Measurements from ENCODE around the gene SEC16A.

Gene SEC16A

DNA sequence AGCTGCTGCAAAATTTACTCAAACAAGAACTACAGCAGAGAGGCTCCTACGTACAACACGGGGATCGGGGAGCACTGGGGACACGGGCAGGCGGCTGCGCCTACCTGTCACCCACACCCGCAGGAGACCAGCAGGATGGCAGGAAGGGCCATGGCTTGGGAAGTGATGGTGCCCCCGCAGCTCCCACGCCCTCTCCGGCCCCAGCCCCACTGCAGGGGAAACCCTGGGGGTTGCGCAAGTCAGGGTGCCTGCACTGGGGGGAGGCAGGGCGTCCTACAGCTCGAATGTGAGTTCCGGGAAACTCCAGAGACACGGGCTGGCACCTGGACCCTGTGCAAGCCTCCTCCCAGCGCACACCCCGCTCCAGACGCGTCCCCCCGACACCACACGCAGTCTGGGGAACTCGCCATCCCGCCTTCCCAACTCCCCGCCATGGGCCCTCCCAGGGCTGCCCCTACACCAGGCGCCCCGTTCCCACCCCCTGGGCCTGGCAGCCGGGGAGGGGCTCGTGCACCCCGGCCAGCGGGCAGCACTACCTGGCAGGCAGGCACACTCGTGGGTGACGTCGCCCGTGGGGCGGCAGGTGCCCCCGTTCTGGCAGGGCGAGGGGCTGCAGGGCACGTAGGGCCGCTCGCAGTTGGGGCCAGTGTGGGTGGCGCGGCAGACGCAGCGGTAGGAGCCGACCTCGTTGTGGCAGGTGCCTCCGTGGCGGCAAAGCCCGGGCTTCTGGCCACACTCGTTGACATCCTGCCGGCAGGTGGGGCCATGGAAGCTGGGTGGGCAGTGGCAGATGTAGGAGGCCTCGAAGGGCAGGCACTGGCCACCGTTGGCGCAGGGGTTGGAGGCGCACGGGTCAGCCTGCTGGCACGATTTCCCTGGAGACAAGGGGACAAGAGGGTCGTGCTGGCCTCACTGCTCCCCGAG lies 39.7 kb upstream of the SEC16A start:
- TF ChIP-seq GATA3 (IDR thresholded peaks at IDR 0.05; ENCODE audit: low read depth, low read length) (no peak), GATA2 (IDR thresholded peaks at IDR 0.05; ENCODE audit: low read depth, low read length) (no peak)

DNA sequence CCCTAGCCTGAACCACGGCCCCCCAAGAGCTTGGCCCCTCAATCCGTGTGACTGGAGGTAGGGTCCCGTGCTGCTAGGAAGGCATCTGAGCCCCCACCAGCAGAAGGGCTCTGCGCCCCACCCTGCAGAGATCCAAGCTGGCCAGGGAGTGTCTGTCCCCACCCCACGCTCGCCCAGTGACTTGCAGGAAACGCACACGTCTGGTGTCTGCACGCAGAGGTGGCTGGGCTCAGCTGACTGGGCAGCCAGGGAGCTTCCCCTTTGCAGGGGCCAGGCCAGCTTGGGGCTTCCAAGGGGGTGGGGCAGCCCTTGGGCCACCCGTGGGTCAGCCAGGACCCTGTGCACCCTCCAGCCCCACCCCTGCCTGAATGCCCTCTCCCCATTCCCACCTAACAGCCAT lies 38.7 kb upstream of the SEC16A start:
- no peak for TF ChIP-seq GATA3 (IDR thresholded peaks at IDR 0.05; ENCODE audit: low read depth, low read length)

DNA sequence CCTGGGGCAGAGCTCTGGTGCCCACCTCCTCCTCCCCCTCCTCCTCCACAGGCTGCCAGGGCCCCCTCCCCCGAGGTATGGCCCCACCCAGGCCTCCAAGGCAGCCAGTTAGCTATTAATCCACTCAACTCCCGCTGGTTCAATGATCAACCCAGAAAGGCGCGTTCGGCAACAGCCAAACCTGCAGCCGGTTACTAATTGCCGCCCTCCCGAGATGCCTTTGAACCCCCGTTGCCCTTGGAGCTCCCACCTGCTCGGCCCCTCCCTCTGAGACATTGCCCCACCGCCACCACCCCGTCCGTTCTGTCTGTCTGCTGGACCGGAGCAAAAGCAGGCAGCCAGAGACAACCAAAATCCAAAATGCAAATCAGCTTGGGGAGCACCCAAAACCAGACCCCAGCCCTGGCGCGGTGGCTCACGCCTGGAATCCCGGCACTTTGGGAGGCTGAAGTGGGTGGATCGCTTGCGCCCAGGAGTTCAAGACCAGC lies 37.3 kb upstream of the SEC16A start:
- TF ChIP-seq GATA2 (IDR thresholded peaks at IDR 0.05; ENCODE audit: low read depth, low read length), result no peak

DNA sequence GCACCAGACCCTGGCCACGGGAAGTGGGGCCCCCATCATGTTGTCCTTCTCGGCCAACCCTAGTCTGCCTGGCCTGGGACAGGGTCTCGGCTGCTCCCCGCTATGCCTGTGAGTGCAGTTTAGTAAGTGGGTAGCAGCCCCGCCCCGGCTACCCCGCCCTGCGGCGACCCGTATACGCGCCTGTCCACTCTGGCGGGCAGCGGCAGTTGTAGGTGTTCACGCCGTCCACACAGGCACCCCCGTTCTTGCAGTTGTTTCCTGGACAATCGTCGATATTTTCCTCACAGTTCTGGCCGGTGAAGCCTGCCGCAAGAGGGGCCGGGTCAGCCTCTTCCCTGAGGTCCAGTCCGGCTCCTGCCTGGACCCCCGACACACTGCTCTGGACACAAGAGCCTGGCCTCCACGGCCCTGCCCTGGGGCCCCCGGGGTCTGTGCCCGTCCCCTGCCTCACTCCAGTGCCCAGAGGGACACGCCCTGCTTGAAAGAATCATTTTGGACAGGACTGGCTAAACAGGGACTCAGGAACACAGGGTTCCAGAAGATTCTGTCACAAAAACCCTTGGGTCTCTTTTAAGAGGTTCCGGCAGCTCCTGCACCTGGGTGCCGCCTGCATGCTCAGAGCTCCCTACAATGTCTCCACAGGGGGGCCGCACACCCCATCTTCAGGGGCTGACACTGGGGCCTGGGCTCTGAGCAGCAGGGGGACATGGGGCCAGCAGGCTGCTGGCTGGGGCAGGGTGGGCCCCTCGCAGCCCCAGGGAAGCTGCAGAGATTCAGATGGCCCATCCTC lies 36.6 kb upstream of the SEC16A start:
- no peak for TF ChIP-seq GATA2 (IDR thresholded peaks at IDR 0.05; ENCODE audit: low read depth, low read length)
- no peak for TF ChIP-seq GATA3 (IDR thresholded peaks at IDR 0.05; ENCODE audit: low read depth, low read length)

DNA sequence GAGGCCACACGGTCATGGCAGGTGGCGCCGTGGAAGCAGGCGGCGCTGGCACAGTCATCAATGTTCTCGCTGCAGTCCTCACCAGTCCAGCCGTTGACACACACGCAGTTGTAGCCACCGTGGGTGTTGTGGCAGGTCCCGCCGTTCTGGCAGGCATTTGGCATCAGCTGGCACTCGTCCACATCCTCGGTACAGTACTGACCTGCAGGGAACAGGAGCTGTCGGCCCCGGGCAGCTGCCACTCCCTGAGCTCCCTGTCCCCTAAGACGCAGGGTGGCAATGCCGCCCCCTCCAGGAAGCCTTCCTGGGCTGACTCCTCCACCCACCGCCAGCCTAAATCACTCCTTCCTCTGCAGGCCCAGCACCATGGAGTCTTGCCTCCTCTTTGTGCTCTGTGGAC lies 35.8 kb upstream of the SEC16A start:
- no peak for TF ChIP-seq GATA3 (IDR thresholded peaks at IDR 0.05; ENCODE audit: low read depth, low read length)
- no peak for TF ChIP-seq GATA2 (IDR thresholded peaks at IDR 0.05; ENCODE audit: low read depth, low read length)

DNA sequence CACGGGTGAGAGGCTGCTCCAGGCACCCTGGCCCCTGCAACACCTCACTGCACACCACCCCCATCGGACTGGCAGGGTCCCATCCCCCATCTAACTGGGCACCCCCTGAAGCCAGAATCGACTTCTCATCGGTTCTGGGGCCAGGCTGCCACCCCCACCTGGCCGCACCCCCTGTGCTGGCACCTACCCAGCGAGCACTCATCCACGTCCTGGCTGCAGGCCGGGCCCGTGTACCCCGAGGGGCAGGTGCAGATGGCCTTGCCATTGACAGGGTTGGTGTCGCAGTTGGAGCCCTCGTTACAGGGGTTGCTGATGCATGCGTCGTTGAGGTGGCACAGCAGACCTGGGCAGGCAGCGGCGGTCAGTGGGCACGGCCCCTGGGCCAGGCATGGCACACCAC lies 35.1 kb upstream of the SEC16A start:
- TF ChIP-seq GATA2 (IDR thresholded peaks at IDR 0.05; ENCODE audit: low read depth, low read length) (no peak), GATA3 (IDR thresholded peaks at IDR 0.05; ENCODE audit: low read depth, low read length) (no peak)

DNA sequence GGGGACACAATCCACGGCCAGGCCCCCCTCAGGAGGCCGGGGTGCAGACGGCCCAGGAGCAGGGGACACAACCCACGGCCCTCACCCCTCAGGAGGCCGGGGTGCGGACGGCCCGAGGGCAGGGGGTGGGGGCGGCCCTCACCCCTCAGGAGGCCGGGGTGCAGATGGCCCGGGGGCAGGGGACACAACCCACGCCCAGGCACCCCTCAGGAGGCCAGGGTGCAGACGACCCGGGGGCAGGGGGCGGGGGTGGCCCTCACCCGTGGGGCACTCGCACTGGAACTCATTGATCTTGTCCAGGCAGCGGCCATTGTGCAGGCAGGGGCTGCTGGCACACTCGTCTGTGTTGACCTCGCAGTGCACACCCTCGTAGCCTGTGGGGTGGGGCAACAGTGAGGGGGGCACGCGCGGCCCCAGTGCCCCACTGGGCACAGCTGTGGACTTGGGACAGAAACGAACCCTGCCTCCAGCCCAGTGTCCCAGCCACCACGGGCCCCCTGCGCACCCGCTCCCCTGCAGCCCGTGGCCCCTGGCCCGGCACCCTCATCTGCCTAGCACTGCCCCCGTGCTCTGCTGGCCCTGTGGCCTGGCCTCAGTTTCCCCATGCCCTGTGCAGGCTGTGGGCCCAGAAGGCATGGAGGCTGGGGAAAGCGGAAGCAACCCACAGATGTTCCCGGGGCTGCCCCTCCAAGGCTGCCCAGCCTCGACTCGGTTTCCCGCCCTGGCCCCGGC lies 34.3 kb upstream of the SEC16A start:
- TF ChIP-seq GATA2 (IDR thresholded peaks at IDR 0.05; ENCODE audit: low read depth, low read length) (no peak), GATA3 (IDR thresholded peaks at IDR 0.05; ENCODE audit: low read depth, low read length) (no peak)

DNA sequence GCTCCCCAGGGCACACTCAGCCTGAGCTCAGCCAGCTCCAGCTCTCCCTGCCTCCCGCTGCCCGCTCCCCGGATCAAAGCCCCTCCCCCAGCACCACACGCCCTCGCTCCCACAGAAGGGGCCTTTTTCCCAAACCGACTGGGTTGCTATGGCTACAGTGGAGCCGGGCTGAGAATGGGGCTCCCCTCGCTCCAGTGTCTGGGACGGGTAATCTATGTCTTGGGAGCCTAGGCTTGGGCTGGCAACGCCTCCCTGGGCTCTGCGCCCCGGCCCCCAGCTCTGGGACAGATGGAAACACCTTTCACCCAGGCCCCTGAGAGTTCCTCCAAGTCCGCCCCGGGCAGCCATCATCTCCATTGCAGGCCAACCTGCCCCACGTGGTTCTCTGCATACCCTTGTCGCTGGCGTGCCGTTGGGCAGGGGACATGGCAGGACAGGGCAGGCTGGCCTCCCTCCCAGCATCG lies 33.4 kb upstream of the SEC16A start:
- TF ChIP-seq GATA2 (IDR thresholded peaks at IDR 0.05; ENCODE audit: low read depth, low read length) (no peak), GATA3 (IDR thresholded peaks at IDR 0.05; ENCODE audit: low read depth, low read length) (no peak)

DNA sequence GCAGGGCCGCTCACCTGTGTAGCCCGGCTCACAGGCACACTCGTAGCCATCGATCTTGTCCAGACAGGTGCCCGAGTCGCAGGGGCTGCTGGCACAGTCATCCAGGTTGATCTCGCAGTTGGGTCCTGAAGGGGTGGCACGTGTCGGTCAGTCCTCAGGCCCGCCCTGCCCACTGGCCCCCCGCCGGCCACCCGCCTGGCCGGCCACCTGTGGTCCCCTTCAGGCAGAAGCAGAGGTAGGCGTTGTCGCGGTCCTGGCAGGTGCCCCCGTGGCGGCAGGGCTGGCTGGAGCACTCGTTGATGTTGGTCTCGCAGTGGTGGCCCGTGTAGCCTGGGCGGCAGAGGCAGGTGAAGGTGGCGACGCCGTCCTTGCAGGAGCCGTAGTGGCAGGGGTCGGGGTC lies 32.4 kb upstream of the SEC16A start:
- no peak for TF ChIP-seq GATA2 (IDR thresholded peaks at IDR 0.05; ENCODE audit: low read depth, low read length)
- no peak for TF ChIP-seq GATA3 (IDR thresholded peaks at IDR 0.05; ENCODE audit: low read depth, low read length)

DNA sequence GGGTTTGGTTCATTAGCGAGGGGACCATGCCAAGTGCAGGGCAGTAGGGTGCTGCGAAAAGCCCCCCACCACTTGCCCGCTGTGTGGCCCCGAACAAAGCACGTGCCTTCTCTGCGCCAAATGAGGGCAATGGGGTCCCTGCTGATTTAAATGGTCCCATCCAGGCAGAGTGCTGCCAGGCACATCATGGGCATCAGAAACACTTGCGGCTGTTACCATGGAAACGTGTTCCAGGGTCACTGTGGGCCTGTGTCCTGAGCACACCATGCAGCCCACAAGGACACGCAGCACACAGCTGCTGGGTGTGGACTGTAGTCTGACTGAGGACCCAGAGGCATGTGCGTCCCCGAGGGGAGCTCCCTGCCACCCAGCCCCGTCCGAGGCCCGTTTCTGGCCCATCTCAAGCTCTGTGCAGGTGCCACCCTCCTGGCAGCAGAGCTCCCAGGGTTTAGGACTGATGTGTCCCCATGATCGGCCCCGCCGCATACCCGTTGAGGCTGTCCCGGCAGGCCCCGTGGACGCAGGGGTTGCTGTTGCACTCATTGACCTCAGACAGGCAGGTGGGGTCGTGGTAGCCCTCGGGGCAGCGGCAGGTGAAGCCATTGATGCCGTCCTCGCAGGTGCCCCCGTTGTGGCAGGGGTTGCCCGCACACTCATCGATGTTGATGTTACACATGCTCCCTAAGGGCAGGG lies 31.3 kb upstream of the SEC16A start:
- TF ChIP-seq GATA3 (IDR thresholded peaks at IDR 0.05; ENCODE audit: low read depth, low read length) (no peak), GATA2 (IDR thresholded peaks at IDR 0.05; ENCODE audit: low read depth, low read length) (no peak)

DNA sequence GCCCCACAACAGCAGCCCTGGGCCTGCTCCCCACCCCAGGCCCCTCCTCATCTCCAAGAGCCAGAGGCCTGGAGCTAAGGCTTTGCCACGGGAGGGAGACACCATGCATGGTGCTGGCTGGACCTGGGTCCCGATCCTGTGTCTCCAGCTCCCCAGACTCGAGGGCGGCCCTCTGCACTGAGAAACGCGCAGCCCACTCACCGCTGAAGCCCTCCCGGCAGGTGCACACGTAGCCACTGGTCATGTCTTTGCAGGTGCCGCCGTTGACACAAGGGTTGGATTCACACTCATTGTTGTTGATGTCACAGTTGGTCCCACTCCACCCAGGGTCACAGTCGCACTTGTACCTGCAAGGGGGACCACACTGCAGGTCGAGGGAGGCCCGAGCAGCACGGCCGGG lies 30.4 kb upstream of the SEC16A start:
- TF ChIP-seq GATA3 (IDR thresholded peaks at IDR 0.05; ENCODE audit: low read depth, low read length) (no peak), GATA2 (IDR thresholded peaks at IDR 0.05; ENCODE audit: low read depth, low read length) (no peak)

DNA sequence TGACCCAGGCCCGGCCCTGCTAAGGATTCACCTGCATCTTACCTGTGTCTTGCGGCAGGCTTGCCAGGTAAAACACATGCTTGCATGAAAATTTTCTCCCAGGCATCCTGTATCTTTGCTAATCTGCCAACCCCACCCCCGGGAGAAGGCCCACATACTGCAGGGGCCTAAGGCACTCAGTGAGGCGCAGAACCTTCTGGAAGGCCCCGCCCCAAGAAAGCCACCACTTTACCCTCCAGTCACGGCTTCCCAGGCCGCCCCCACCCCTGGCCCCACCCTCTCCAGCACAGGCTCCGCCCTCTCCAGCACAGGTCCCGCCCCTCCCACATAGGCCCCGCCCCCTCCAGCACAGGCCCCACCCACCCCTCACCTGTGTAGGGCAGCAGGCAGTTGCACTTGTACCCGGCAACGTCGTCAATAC lies 29.8 kb upstream of the SEC16A start:
- TF ChIP-seq GATA2 (IDR thresholded peaks at IDR 0.05; ENCODE audit: low read depth, low read length) (no peak), GATA3 (IDR thresholded peaks at IDR 0.05; ENCODE audit: low read depth, low read length) (no peak)

Data from SH-SY5Y (cell line).